Measurements from ENCODE around the gene MAPK12. TPM values are rescaled to one million over a fixed set of nuclear protein-coding genes. Genes with fewer than 3 reads are reported as not detected.

The MAPK12 gene
- total and polyA plus RNA-seq, 10 of the 15 experiments (the other 5 are each of a cell fraction or from before 2014, with no cell fraction given), result 1.1 to 38.9 (median 16.3) TPM

DNA sequence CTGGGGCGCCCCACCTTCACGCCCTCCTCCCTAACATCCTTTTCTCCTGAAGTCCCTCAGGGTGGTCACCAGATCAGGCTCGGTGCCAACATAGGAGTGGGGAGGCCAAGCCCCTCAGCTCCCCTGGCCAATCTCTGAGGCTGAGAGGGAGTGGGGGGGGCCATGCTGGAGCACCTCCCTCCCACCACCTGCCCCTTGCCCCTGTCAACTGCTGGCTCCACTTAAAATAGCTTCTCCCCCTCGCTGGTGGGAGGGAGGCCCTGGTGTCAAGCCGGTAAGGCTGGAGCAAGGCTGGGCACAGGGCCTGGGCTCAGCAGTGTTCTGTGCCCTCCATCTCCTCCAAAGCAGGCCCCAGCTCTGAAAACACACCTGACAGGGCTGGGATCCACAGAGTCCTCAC is 41.1 kb upstream of the MAPK12 start:
- peak overlapping the region; percentile 43; the same call in 1 of the 2 replicates for H3K4me3 ChIP-seq
- CTCF ChIA-PET, result interaction anchor here (1.0 to 2.5 kb wide), 9 partner anchors 10 to 319 kb away, joined by 3 to 19 read pairs (median 3); no protein-coding TSS in a partner anchor
- FAIRE-seq, result no peak
- no TSS peak for BruUV-seq (replicated peaks)
- RAD21 ChIA-PET (ENCODE audit: unreplicated experiment), result interaction anchor here (1.5 to 3.8 kb wide), 2 partner anchors 9 to 10 kb away, joined by 3 to 10 read pairs; no protein-coding TSS in a partner anchor
- H3K4me2 ChIP-seq (ENCODE audit: control insufficient read depth, insufficient read depth), result peak overlapping the region; percentile 94
- POLR2A ChIA-PET, result interaction anchor here (0.5 to 2.3 kb wide), 6 partner anchors 9 to 279 kb away, joined by 3 to 6 read pairs (median 3); partner anchors contain the start of gene HDAC10
- no peak for DNase-seq (ENCODE audit: low read depth, low spot score)
- ATAC-seq, result no peak
- H3K4me1 ChIP-seq (ENCODE audit: control insufficient read depth, insufficient read depth, low read length), result peaks cover 47% of the 10 kb centered on the region
- no peaks in the 10 kb centered on the region for H3K9me3 ChIP-seq (replicated peaks; ENCODE audit: control insufficient read depth, insufficient read depth, low read length)
- TF ChIP-seq POLR2AphosphoS5 (IDR thresholded peaks at IDR 0.05; ENCODE audit: low read length) (no peak), CREB1 (IDR thresholded peaks at IDR 0.05; ENCODE audit: low read depth) (no peak), SMAD1 (IDR thresholded peaks at IDR 0.05; ENCODE audit: low read depth, partially characterized antibody) (no peak)
- no peak overlapping the region for H3K27ac ChIP-seq (ENCODE audit: control insufficient read depth, insufficient read depth)
- peak overlapping the region; percentile 60; the same call in 1 of the 2 replicates for H3K9ac ChIP-seq (ENCODE audit: control insufficient read depth, insufficient read depth, low read length)
- no peak overlapping the region for H2AFZ ChIP-seq (ENCODE audit: control insufficient read depth, low read depth, low read length)
- in situ Hi-C loops (cut with MboI) (no loop called here), intact Hi-C loops (cut with micrococcal nuclease; ENCODE audit: unreplicated experiment) (no loop called here)
- 66% methylated on average over 5 of the region's 5 CpGs for WGBS (ENCODE audit: insufficient coverage, insufficient replicate concordance, low lambda C conversion rate, missing lambda C conversion rate)
- H3K79me2 ChIP-seq (ENCODE audit: control insufficient read depth, insufficient read depth, low read length), result peaks cover 87% of the 10 kb centered on the region
- SMC1A ChIA-PET (ENCODE audit: uncharacterized antibody, unreplicated experiment), result interaction anchor here (0.5 to 4.2 kb wide), 4 partner anchors 9 to 318 kb away, joined by 3 to 21 read pairs (median 4); partner anchors contain the start of gene TUBGCP6
- H3K27me3 ChIP-seq (replicated peaks in 1 of 2; ENCODE audit: control insufficient read depth in 2 of 2, insufficient read depth in 2 of 2, low read length in 1 of 2), result no peaks in the 10 kb centered on the region
- peaks cover 4% of the 10 kb centered on the region for H4K20me1 ChIP-seq (ENCODE audit: control insufficient read depth, insufficient read depth)
- H3K36me3 ChIP-seq (ENCODE audit: control insufficient read depth in 2 of 2, insufficient read depth in 2 of 2, low read length in 1 of 2), result peaks cover 2 to 3% of the 10 kb centered on the region in 2 experiments; a peak in 2 of 4 replicates

DNA sequence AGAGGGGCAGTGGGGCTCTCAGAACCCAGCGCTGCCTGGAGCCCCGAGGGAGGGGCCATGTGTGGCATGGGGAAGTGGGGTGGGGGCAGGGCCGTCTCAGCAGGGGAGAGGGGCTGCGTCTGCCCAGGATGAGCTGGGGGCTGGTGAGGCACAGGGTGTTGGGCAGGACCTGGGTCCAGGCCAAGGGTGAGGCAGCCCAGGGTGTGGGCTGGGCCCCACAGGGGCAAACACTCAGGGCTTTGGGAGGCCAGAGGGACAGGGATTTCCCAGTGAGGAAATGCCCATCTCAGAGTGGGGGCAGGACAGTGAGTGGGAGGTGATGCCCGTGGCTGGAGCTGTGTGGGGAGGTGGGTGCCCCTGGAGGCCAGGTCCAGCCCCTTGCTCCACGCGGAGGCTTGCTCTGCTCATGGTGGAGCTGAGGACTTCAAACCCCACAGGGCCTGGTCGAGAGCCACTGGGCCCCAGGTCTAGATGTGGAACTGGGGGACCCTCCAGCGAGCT is 40.6 kb upstream of the MAPK12 start:
- peak overlapping the region; percentile 43 for H3K4me3 ChIP-seq
- peak overlapping the region; percentile 94 for H3K4me2 ChIP-seq (ENCODE audit: control insufficient read depth, insufficient read depth)
- peaks cover 88% of the 10 kb centered on the region for H3K79me2 ChIP-seq (ENCODE audit: control insufficient read depth, insufficient read depth, low read length)
- ChIA-PET POLR2A (interaction anchor here (0.5 to 2.3 kb wide), 6 partner anchors 8 to 279 kb away, joined by 3 to 6 read pairs (median 3); partner anchors contain the start of gene HDAC10), RAD21 (ENCODE audit: unreplicated experiment) (interaction anchor here (3.8 kb wide), 1 partner anchor 9 kb away, joined by 10 read pairs; no protein-coding TSS in a partner anchor), SMC1A (ENCODE audit: uncharacterized antibody, unreplicated experiment) (interaction anchor here (0.5 to 1.9 kb wide), 3 partner anchors 12 to 318 kb away, joined by 3 to 6 read pairs (median 3); partner anchors contain the start of gene TUBGCP6), CTCF (interaction anchor here (1.0 to 2.5 kb wide), 9 partner anchors 9 to 319 kb away, joined by 3 to 19 read pairs (median 3); no protein-coding TSS in a partner anchor)
- 54% methylated on average over 8 of the region's 9 CpGs for WGBS (ENCODE audit: insufficient coverage, insufficient replicate concordance, low lambda C conversion rate, missing lambda C conversion rate)
- peaks cover 4% of the 10 kb centered on the region for H4K20me1 ChIP-seq (ENCODE audit: control insufficient read depth, insufficient read depth)
- peaks cover 2 to 3% of the 10 kb centered on the region in 2 experiments; a peak in 2 of 4 replicates for H3K36me3 ChIP-seq (ENCODE audit: control insufficient read depth in 2 of 2, insufficient read depth in 2 of 2, low read length in 1 of 2)
- no TSS peak for BruUV-seq (replicated peaks)
- TF ChIP-seq FOXK2 (IDR thresholded peaks at IDR 0.05), result no peak
- H3K4me1 ChIP-seq (ENCODE audit: control insufficient read depth, insufficient read depth, low read length), result peaks cover 47% of the 10 kb centered on the region
- H3K27me3 ChIP-seq (replicated peaks in 1 of 2; ENCODE audit: control insufficient read depth in 2 of 2, insufficient read depth in 2 of 2, low read length in 1 of 2), result no peaks in the 10 kb centered on the region
- ATAC-seq (peak; percentile 1; the same call in 2 of the 3 replicates), DNase-seq (ENCODE audit: low read depth, low spot score) (no peak), FAIRE-seq (no peak)
- in situ Hi-C loops (cut with MboI) (no loop called here), intact Hi-C loops (cut with micrococcal nuclease; ENCODE audit: unreplicated experiment) (no loop called here)
- H3K9me3 ChIP-seq (replicated peaks; ENCODE audit: control insufficient read depth, insufficient read depth, low read length), result no peaks in the 10 kb centered on the region
- no peak overlapping the region for H2AFZ ChIP-seq (ENCODE audit: control insufficient read depth, low read depth, low read length)
- peak overlapping the region; percentile 43; the same call in 1 of the 2 replicates for H3K9ac ChIP-seq (ENCODE audit: control insufficient read depth, insufficient read depth, low read length)
- no peak overlapping the region for H3K27ac ChIP-seq (ENCODE audit: control insufficient read depth, insufficient read depth)
